Suprapubic skin (tissue), 3 donors: Measurements from ENCODE around the gene KIR2DL3.

Experiments
- POLR2A ChIP-seq, 2 donors: fragments of 450-650 bp; IDR thresholded peaks; one replicate each; pipeline ENCODE4 v1.6.1; 2017; ENCODE audit warnings: antibody characterized with exemption in 2 of 2, mild to moderate bottlenecking in 2 of 2, moderate library complexity in 2 of 2
- TF ChIP-seq, protein P1 (sequence below), 2 donors: fragments of 200-600 bp in 1 of 2; fragments of 450-650 bp in 1 of 2; sonication (generic) in 1 of 2; IDR thresholded peaks; one replicate each; pipeline ENCODE4 v1.5.1; 2016 to 2019; ENCODE audit warnings: antibody characterized with exemption in 2 of 2, mild to moderate bottlenecking in 1 of 2, moderate library complexity in 1 of 2

DNA sequence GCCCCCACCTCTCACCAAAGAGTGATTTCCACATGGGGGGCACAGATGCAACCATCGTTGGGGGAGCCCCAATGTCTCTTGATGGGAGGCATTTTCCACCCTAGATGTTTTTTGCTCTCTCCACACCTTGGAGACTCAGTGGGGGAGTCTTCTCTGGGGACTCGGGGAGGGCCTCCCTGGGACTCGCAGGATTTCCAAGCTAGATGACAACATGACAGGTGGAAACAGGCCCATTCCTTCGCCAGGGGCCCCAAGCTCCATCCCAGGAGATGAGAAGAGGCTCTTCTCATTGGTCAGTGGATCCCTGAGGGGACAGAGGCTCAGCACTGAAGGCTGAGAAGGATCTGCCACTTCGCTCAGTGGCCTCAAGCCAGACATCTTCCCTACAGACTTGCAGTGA lies 52.4 kb downstream of the KIR2DL3 start:
- no peak for TF ChIP-seq POLR2A (IDR thresholded peaks at IDR 0.05)
- TF ChIP-seq, protein P1, sequence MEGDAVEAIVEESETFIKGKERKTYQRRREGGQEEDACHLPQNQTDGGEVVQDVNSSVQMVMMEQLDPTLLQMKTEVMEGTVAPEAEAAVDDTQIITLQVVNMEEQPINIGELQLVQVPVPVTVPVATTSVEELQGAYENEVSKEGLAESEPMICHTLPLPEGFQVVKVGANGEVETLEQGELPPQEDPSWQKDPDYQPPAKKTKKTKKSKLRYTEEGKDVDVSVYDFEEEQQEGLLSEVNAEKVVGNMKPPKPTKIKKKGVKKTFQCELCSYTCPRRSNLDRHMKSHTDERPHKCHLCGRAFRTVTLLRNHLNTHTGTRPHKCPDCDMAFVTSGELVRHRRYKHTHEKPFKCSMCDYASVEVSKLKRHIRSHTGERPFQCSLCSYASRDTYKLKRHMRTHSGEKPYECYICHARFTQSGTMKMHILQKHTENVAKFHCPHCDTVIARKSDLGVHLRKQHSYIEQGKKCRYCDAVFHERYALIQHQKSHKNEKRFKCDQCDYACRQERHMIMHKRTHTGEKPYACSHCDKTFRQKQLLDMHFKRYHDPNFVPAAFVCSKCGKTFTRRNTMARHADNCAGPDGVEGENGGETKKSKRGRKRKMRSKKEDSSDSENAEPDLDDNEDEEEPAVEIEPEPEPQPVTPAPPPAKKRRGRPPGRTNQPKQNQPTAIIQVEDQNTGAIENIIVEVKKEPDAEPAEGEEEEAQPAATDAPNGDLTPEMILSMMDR (IDR thresholded peaks at IDR 0.05), result no peak
